RWPE2 (cell line): ENCODE results near the gene AIPL1.

Experiments used
- ATAC-seq: fragments of 200-7000 bp; cut with Tn5 transposase; 3 replicates; pipeline ENCODE4 v1.9.1; 2021; ENCODE audit warnings: low read depth
- DNase-seq: peaks from one replicate; pipeline ENCODE4 v3.0.0-alpha.2; 2020; ENCODE audit warnings: low spot score
- H3K27ac ChIP-seq: fragments of 450-650 bp; 2 replicates; pipeline ENCODE4 v1.5.1; 2017; ENCODE audit warnings: mild to moderate bottlenecking; ENCODE audit not compliant: poor library complexity, severe bottlenecking
- H3K27me3 ChIP-seq: fragments of 250-450 bp; sonication (Bioruptor Pico); 2 replicates; pipeline ENCODE4 v1.5.1; 2021; ENCODE audit warnings: mild to moderate bottlenecking, moderate library complexity; ENCODE audit not compliant: insufficient read depth, poor library complexity, severe bottlenecking
- H3K36me3 ChIP-seq: fragments of 250-450 bp; sonication (Bioruptor Pico); 2 replicates; pipeline ENCODE4 v1.5.1; 2020; ENCODE audit warnings: low read depth, mild to moderate bottlenecking, moderate library complexity
- H3K4me1 ChIP-seq: fragments of 250-450 bp; sonication (Bioruptor Pico); 2 replicates; pipeline ENCODE4 v1.5.1; 2021; ENCODE audit warnings: mild to moderate bottlenecking, moderate library complexity; ENCODE audit not compliant: insufficient read depth, poor library complexity, severe bottlenecking
- H3K4me3 ChIP-seq: fragments of 250-450 bp; sonication (Bioruptor Pico); 2 replicates; pipeline ENCODE4 v1.5.1; 2021; ENCODE audit warnings: mild to moderate bottlenecking, moderate library complexity; ENCODE audit not compliant: severe bottlenecking
- H3K9me3 ChIP-seq: fragments of 250-450 bp; sonication (Bioruptor Pico); 2 replicates; pipeline ENCODE4 v1.5.1; 2021; ENCODE audit warnings: mild to moderate bottlenecking, moderate library complexity; ENCODE audit not compliant: severe bottlenecking
- TF ChIP-seq, protein P1 (sequence below): fragments of 450-650 bp; IDR thresholded peaks from one replicate; pipeline ENCODE4 v1.5.1; 2017; ENCODE audit warnings: mild to moderate bottlenecking, moderate library complexity; ENCODE audit not compliant: poor library complexity, severe bottlenecking

The AIPL1 gene

DNA sequence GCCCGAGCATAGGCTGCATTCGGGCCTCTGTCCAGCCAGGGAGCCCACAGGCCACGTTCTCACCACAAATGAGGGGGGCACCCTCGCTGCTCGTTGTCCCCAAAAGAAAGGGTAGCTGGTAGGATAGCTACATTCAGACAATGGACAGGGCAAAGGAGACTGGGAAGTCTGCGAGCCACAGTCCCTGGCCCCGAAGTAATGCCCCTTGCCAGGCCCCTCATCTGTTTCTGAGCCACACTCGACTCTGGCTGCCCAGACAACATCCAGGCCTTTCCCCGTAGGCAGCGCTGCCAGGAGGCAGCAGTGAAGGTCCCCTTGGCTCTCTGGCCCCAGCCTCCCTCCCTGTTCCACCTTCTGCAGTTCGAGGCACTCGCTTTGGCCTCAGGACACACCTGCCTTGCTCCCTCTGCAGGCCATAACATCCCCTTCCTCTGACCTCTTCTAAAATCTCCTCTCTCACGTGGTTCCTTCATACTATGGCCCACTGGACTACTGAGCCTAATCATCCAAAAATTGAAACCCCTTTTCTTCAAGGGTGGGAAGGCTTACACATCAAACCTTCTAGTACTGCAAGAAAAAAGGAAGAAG lies 12.2 kb downstream of the AIPL1 start:
- Histone ChIP-seq H3K36me3 (no peaks in the 10 kb centered on the region), H3K27ac (no peak overlapping the region), H3K4me1 (no peaks in the 10 kb centered on the region), H3K27me3 (no peaks in the 10 kb centered on the region), H3K9me3 (no peaks in the 10 kb centered on the region), H3K4me3 (no peak overlapping the region)
- ATAC-seq (no peak), DNase-seq (no peak)
- TF ChIP-seq, protein P1, sequence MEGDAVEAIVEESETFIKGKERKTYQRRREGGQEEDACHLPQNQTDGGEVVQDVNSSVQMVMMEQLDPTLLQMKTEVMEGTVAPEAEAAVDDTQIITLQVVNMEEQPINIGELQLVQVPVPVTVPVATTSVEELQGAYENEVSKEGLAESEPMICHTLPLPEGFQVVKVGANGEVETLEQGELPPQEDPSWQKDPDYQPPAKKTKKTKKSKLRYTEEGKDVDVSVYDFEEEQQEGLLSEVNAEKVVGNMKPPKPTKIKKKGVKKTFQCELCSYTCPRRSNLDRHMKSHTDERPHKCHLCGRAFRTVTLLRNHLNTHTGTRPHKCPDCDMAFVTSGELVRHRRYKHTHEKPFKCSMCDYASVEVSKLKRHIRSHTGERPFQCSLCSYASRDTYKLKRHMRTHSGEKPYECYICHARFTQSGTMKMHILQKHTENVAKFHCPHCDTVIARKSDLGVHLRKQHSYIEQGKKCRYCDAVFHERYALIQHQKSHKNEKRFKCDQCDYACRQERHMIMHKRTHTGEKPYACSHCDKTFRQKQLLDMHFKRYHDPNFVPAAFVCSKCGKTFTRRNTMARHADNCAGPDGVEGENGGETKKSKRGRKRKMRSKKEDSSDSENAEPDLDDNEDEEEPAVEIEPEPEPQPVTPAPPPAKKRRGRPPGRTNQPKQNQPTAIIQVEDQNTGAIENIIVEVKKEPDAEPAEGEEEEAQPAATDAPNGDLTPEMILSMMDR, result no peak

- no peaks in the 10 kb centered on the region for H3K27me3 ChIP-seq
- no peak overlapping the region for H3K4me3 ChIP-seq
- H3K4me1 ChIP-seq, result no peaks in the 10 kb centered on the region
- TF ChIP-seq, protein P1, result peak; percentile 92
- ATAC-seq (peak; percentile 90), DNase-seq (peak; percentile 80)
- no peaks in the 10 kb centered on the region for H3K9me3 ChIP-seq
- H3K27ac ChIP-seq, result no peak overlapping the region
- H3K36me3 ChIP-seq, result no peaks in the 10 kb centered on the region
Measured at GRCh38 chr17:6421700-6422604, 13.0 kb downstream of the AIPL1 start.

DNA sequence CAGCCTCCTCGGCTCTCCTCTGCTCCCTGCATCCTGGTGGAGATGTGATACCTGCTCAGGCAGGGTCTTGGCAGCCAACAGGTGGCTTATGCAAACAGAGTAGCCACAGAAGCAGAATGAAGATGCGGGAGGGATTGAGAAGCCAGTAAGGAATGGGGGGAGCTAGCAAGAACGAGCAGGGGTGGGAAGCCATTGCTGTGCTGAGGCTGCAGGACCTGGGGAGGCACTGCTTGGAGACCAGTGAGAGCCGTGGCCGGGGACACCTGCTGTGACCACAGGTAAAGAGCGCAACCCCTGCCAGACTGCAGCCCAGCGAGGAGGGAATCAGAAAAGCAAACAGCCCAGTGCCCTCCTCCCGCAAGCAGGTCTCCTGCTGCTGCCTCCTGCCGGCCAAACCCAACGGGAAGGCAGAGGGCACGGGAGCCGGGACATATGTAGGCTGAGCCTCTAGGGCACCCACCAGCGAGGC lies 14.7 kb downstream of the AIPL1 start:
- Histone ChIP-seq H3K4me3 (no peak overlapping the region), H3K36me3 (no peaks in the 10 kb centered on the region), H3K9me3 (no peaks in the 10 kb centered on the region), H3K4me1 (no peaks in the 10 kb centered on the region), H3K27ac (no peak overlapping the region), H3K27me3 (no peaks in the 10 kb centered on the region)
- ATAC-seq, result 0 out of 3 replicates have a peak, but pooled peaks have one; percentile 8
- DNase-seq, result no peak
- TF ChIP-seq, protein P1, result peak; percentile 16

GRCh38 chr17:6415616-6416015 lies 19.3 kb downstream of the AIPL1 start:
- no peak overlapping the region for H3K4me3 ChIP-seq
- H3K27me3 ChIP-seq, result no peaks in the 10 kb centered on the region
- H3K36me3 ChIP-seq, result no peaks in the 10 kb centered on the region
- ATAC-seq (no peak), DNase-seq (no peak)
- H3K27ac ChIP-seq, result no peak overlapping the region
- no peaks in the 10 kb centered on the region for H3K4me1 ChIP-seq
- no peaks in the 10 kb centered on the region for H3K9me3 ChIP-seq
- TF ChIP-seq, protein P1, result no peak
